NCI-H748 (cell line): ENCODE data around the gene AIP.
A peak's percentile ranks its signal among the peaks of the same experiment; 100 is the strongest.

Source experiments
- DNase-seq: peaks from one replicate; lab custom pipeline; 2025; ENCODE audit not compliant: unreplicated experiment; lab: John Stamatoyannopoulos, UW

AIP gene

DNA sequence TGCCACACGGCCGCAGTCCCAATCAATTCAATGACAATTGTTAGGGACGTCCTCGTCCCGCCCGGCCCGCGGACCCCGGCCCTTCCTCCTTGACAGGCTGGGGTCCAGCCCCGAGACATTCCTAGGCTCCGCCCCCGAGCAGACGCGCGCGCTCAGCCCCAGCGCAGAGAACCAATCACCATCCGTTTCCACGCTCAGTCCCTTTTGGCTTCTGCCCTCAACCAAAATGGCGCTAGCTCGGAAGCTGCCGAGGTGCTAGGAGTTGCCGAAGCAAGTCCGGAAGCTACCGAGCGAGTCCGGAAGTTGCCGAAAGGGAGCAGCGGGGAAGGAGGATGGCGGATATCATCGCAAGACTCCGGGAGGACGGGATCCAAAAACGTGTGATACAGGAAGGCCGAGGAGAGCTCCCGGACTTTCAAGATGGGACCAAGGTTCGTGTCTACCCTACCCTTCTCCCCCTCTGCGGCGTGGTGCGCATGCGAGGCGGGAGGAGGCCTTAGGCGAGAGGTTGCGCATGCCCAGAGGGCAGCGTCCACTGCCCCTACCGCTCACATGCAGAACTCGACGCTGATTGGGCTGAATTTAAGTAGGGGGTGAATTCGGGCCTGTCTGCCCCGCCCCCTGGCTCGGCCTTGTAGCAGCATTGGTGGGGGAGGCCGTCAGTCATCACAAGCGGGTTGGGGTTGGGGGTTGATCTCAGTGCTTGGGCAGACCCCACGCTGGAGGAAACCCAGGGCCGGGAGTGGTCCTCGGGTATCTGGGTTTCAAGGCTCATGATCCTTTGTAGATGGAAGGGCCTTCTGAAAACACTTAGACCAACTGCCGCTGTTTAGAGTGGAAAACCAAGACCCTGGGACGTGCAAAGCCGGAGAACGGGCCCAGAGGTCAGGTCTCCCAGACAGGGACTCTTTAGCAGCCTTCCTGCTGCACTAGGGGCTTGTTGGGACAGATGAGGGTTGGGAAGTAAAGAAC is at the start of gene AIP:
TSS of gene AIP (plus strand) at position 200 of the 972 bp plus-strand sequence. CDS start at position 333, 133 bp downstream.
- DNase-seq, result peak; percentile 99

DNA sequence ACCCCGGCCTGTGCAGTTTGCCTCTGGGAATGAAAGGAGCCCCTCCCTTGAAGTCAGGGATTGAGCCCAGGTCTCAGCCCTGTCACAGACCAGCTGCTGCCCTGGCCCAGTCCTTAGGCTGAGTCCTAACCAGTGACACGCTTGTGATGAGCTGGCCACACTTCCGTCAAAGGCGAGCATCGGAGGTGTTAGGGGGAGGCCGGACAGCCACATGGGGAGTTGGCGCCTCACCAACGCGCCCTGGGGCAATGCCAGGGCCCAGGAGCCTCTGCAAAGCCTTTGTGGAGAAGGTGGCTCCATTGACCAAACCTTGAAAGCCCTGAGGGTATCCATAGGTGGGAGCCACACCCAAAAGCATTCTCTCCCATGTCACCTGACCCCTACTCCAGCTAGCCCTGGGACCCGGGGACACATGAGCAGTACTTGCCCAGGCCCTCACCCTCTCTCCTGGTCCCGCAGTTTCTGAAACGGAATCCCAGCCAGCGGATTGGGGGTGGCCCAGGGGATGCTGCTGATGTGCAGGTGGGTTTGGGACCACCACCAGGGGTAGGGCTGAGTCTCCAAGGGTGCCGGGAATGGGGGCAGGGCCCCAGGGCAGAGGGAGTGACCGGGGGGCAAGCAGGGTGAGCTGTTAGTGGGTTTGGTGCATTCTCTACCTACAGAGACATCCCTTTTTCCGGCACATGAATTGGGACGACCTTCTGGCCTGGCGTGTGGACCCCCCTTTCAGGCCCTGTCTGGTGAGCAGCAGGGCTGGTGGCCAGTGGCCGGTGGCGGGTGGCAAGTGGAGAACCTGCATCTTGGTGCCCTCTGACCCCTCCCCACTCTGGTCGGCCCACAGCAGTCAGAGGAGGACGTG is 49.1 kb upstream of the AIP start:
- DNase-seq, result no peak

GRCh38 chr11:67434395-67434881 is 48.4 kb upstream of the AIP start:
- DNase-seq, result no peak

GRCh38 chr11:67435031-67435726 is 47.6 kb upstream of the AIP start:
- no peak for DNase-seq

DNA sequence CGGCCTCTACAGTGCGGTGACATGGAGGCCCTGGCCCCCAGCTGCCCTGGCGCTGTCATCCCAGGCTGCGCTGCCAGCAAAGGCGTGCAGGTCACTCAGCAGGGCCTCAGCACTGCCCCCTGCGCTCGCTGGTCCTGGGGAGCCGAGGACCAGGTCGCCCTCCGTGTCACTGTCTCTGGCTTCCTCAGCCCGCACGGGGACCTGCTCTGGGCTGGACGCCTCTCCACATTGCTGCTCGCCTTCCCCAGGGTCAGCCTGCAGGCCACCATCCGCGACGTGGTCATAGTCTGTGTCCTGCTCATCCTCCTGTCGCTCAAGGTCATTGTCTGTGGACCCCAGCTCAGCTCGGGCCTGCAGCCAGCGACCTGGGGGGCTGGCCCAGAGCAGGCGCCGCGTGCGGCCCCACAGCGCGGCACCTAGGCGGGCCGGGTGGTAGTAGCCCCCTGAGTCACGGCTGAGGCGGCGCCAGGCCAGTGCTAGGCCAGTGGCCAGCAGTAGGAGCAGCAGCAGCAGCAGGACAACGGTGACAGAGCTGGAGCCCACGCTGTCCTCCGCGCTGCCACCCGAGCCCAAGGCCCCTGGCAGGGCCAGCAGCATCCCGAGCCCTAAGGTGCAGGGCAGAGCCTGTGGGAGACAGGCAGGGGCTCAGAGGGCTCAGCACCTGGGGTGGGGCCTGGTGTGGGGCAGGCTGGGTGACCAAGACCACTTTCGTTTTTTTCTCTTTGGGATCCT is 46.9 kb upstream of the AIP start:
- no peak for DNase-seq

DNA sequence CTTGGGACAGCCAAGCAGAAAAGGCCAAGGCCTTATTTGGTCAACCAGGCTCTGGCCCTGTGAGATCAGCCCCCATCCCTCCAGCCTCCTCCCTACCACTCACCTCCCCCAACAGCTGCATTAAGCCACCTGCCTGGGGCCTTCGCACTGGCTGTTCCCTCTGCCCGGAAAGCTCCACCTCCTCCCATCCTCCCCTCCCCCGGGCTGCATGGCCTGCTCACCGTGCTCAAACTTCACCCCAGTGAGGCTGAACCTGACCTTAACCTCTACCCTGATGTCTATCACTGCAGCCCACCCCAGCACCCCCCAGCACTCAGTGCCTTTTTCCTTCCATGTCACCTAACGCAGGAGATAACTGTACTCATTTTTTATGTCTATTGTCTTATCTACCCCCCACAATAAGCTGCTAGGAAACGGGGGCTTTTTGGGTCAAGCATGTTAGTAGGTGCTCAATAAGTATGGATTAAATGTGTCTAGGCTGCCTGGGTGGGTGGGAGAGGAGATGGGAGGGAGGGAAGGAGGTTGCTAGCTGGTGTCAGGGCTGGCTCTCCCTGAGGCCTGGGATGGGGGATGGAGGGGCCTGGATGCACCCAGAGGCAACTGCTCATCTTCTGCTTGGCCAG is 46.3 kb upstream of the AIP start:
- DNase-seq, result no peak

DNA sequence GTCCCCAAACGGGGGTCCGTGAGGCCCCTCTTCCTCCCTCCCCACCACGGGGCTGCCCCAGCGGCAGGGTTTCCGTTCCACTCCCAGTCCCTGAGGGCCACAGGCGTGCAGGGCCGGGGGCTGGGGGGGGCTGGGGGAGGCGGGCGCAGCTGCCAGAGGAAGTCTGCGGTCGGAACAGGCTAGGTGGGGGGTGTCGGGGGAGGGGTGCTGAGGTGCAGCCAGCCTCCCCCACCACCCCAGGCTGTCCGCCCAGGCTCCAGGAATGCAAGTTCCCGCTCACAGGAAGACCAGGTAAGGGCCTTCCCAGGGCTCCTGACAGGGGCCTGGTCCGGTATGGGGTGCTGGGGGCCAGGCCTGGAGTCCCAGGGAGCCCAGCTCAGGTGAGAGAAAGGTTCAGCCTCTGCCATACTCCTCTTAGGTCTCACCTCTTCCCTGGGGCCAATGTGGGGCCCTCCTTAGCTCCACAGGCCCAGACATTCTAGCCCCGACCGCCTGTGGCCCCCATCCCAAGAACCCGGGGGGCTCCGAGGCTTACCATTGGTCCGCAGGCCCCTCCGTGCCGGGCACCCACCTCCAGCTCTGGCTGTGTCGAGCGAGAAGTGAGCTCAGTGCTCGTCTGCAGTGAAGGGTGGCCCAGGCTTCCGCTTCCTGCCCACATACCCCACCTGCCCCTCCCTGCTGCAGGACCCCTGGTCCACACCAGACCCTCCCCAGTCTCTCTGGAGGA is 45.6 kb upstream of the AIP start, which contains the start of gene PTPRCAP:
TSS of gene PTPRCAP (minus strand) at position 601 of the 727 bp plus-strand sequence. CDS start at position 538, 63 bp downstream.
- DNase-seq, result no peak

- no peak for DNase-seq
These were observed 45.0 kb upstream of the AIP start for GRCh38 chr11:67437809-67438157.

DNA sequence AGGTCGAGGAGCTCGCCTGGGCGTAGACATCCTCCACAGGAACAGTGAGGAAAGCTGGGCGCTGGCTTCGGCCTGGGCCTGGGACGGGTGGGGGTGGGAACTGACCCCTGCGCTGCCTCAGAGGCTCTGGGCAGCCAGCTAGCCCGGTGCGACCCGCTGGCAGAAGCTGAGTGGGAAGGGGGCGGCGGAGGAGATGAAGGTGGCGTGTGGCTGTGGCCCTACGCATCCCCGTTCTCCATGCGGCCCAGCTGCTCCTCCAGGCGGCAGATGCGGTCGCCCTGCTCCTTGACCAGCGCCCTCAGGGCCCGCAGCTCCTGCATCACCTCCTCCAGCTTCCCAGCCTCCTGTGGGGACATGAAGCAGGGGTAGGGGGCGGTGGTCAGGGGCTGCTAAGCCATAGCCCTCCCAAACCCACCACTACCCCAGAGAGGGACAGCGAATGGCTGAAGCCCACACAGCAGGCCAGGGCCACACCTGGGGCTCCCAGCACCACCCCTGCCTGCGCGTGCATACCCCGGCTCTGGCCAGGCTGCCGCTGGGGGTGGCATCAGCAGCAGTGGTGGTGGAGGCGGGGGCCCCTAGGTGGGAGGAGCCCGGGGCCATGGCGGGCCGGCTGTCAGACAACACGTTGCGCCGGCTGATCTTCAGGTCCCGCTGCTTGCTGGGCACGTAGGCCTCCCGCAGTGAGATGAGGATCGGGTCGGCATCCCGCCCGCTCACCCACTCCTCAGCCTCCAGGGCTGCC is 44.5 kb upstream of the AIP start:
- no peak for DNase-seq

DNA sequence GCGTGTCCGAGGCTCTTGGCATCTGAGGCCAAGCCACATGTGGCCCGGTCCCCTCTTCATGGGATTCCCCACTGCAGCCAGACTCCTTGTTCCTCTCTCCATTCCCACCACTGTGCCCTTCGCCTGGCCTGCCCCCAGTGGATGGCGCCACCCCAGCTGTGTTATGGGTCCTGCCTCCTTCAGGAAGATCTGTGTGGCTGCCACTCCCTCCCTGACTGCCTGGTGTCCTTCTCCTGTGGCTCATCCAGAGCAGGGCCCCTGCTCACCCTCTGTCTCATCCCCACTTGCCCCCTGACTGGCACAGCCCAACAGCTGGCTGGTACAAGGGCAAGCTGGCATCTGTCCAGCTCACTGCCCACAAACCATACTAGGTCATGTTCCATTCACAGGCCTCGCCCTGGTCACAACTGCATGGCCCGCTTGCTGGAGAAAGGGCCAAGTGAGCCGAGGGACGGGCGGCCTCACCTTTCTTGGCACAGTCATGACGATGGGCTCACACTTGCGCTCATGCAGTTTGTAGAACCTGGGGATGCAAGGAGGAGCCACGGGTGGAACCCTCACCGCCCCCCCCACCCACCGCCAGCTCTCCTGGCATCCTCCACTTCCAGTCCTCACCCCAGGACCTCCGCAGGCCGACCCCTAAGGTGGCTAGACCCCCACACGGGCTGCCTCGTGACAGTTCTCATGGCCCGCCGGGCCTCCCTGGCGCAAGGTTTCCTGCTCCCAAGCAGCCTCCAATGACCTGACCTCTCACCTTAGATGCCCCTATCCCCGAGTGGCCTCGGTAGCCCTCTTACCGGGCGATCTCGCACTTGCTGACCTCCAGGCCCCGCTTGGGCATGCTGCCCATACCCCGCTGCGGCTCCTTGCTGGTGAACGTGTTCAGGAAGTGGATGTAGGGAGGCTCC is 43.3 kb upstream of the AIP start:
- DNase-seq, result no peak

DNA sequence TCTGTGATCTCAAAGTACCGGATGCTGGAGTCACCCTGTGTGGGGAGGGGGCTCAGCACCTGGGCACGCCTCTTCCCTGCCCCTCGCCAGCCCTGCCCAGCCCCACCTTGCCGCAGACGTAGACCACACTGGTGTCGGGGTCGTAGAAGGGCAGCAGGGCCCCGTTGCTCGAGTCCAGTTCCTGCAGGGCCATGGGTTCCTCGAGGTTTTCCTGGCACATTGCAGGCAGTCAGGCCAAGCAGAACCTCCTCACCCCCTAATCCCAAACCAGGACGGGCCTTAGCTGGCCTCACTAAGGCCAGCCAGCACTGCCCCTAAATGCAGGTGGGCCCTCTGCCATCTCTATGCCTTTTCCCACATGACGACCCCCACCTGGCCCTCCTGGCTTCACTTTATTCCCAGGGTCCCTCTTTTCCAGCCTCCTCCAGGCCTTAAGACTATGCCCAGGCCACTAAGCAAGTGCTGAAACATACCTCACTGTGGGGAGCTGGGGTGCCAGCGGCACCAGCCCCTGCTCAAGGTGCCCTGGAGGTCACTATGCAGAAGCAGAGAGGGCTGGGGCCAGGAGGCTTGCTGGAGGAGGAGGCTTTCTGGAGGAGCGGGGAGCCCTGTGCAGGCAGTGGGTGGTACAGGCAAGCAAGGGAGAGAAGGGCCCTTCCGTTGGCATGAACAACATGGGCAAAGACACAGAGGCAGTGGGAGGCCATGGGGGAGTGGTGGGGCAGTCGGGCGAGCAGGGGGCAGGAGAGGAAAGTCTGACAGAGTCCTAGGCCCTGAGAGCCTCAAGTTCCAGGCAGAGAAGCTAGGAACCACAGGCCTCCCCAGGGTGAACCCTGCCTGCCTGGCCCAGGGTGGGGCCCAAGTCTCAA is 42.4 kb upstream of the AIP start:
- no peak for DNase-seq

DNA sequence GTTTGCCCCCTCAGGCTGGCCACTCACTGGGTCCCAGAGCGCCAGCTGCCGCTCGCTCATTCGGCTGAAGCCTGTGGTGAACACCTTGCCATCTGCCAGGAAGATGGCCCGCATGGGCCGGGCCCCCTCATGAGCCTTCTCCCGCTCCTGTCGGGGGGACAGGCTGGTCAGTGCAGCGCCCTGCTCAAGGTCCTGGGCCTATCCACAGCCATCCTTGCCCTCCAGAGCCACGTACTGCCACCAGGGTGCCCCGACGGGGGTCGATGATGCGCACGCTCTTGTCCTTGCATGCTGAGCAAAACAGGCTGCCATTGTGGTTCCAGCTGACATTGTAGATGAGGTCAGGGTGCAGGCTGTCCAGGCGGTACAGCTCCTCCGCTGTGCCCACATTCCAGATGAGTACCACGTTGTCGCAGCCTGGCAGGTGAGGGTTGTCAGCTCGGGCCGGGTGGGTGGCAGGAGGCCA is 41.7 kb upstream of the AIP start:
- DNase-seq, result no peak

DNA sequence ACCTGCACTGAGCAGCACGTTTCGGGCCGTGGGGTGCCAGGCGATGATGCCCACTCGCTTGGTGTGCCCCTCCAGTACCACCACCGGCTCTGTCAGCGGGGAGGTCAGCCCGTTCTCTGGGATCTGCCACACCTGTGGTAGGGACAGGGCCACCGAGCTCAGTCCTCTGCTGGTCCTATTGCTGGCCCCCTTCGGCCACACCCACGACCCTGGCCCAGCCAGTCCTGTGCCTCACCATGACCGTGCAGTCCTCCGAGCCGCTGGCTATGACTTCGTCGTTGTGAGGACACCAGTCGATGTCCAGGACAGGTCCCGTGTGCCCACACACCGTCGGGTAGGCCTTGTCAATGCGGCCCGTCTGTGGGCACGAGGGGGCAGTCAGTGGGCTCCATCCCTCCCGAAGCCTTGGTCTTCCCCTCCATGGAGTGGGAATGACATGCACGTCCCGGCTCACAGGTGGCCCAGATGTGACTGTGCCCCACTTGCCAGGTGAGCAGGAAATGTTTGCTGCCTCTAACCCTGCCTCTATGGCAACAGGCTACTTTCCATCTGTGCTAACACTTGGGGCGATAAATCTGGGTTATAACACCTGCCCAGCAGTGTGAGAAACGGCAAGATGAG is 41.0 kb upstream of the AIP start:
- no peak for DNase-seq

- DNase-seq, result peak; percentile 16
These were observed 40.1 kb upstream of the AIP start for GRCh38 chr11:67442504-67443404.

DNA sequence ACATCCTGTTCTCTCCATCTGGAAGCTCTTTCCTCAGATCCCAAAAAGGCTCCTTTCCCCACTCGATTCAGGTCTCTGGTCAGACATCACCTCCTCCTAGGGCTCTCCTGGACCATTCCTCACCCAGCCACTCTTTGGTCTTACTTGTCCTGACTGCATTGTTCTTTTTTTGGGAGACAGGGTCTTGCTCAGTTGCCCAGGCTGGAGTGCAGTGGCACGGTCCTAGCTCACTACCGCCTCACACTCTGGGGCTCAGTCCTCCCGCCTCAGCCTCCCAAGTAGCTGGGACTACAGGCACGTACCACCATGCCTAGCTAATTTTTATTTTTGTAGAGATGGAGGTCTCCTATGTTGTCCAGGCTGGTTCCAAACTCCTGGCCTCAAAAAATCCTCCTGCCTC is 37.3 kb upstream of the AIP start:
- no peak for DNase-seq
